ENCODE data around the gene HUS1.

DNA sequence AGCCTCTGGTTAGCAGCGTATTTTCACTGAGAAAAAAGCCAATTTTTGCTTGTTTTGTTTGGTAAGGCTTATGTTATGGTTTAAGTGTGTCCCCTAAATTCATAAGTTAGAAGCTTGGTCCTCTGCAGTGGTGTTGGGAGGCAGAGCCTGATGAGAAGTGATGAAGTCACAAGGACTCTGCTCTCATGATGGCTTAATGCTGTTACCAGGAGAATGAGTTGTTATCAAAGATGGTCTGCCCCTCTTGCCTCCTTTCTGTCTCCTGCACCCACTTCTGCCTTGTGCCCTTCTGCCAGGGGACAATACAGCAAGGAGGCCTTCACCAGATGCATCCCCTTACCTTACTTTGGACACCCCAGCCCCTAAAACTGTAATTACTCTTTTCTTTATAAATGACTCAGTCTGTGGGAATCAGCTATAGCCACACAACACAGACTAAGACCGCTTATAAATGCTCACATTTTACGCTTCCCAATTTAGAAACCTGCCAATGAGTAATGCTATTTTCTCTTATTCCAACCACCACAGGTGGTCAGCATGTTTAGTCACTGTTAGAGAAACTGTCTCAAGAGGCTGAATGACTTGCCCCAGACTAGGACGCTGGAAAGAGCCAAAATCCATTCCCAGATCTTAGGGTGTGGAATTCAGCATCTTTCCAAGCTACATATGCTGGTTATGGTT lies 25.0 kb downstream of the HUS1 start:
- TF ChIP-seq, protein P1, sequence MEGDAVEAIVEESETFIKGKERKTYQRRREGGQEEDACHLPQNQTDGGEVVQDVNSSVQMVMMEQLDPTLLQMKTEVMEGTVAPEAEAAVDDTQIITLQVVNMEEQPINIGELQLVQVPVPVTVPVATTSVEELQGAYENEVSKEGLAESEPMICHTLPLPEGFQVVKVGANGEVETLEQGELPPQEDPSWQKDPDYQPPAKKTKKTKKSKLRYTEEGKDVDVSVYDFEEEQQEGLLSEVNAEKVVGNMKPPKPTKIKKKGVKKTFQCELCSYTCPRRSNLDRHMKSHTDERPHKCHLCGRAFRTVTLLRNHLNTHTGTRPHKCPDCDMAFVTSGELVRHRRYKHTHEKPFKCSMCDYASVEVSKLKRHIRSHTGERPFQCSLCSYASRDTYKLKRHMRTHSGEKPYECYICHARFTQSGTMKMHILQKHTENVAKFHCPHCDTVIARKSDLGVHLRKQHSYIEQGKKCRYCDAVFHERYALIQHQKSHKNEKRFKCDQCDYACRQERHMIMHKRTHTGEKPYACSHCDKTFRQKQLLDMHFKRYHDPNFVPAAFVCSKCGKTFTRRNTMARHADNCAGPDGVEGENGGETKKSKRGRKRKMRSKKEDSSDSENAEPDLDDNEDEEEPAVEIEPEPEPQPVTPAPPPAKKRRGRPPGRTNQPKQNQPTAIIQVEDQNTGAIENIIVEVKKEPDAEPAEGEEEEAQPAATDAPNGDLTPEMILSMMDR (IDR thresholded peaks at IDR 0.05; ENCODE audit: insufficient read depth, low read depth, low read length) = no peak
- TF ChIP-seq EZH2 (IDR thresholded peaks at IDR 0.05; ENCODE audit: insufficient read depth, low read length) = no peak

All from astrocyte (in vitro differentiated cells and primary cell).